ENCODE measurements around the gene GALNT16. TPM values are rescaled to one million over a fixed set of nuclear protein-coding genes. Genes with fewer than 3 reads are reported as not detected.
"Not testable (repeated sequence)": the region's sequence is repeated elsewhere in the genome, so short reads cannot be mapped to it uniquely, and the experiment has no call there.

The GALNT16 gene
- polyA plus RNA-seq, 1 donor, result 24.1 TPM

GRCh38 chr14:69260190-69260860, 367 bp downstream of the GALNT16 start:
- DNase-seq (ENCODE audit: low read depth), result no peak

- DNase-seq (ENCODE audit: low read depth), result no peak
Observed at GRCh38 chr14:69260861-69261564, 1.1 kb downstream of the GALNT16 start.

GRCh38 chr14:69261761-69262331, 1.9 kb downstream of the GALNT16 start:
- no peak for DNase-seq (ENCODE audit: low read depth)

- no peak for DNase-seq (ENCODE audit: low read depth)
Observed at GRCh38 chr14:69262516-69262915, 2.6 kb downstream of the GALNT16 start.

GRCh38 chr14:69263364-69263763, 3.4 kb downstream of the GALNT16 start:
- DNase-seq (ENCODE audit: low read depth), result no peak

GRCh38 chr14:69263771-69264170, 3.8 kb downstream of the GALNT16 start:
- no peak for DNase-seq (ENCODE audit: low read depth)

- no peak for DNase-seq (ENCODE audit: low read depth)
Observed at GRCh38 chr14:69266572-69267345, 6.8 kb downstream of the GALNT16 start.

GRCh38 chr14:69267492-69267891, 7.5 kb downstream of the GALNT16 start:
- DNase-seq (ENCODE audit: low read depth), result no peak

GRCh38 chr14:69268223-69268622, 8.3 kb downstream of the GALNT16 start:
- DNase-seq (ENCODE audit: low read depth), result no peak

- no peak for DNase-seq (ENCODE audit: low read depth)
Observed at GRCh38 chr14:69268763-69269162, 8.8 kb downstream of the GALNT16 start.

GRCh38 chr14:69269381-69269780, 9.4 kb downstream of the GALNT16 start:
- no peak for DNase-seq (ENCODE audit: low read depth)

GRCh38 chr14:69270097-69270496, 10.1 kb downstream of the GALNT16 start:
- no peak for DNase-seq (ENCODE audit: low read depth)

GRCh38 chr14:69270795-69271708, 11.1 kb downstream of the GALNT16 start:
- no peak for DNase-seq (ENCODE audit: low read depth)

- no peak for DNase-seq (ENCODE audit: low read depth)
Observed at GRCh38 chr14:69274321-69274720, 14.4 kb downstream of the GALNT16 start.

GRCh38 chr14:69275331-69275730, 15.4 kb downstream of the GALNT16 start:
- DNase-seq (ENCODE audit: low read depth), result no peak

GRCh38 chr14:69277356-69277755, 17.4 kb downstream of the GALNT16 start:
- DNase-seq (ENCODE audit: low read depth), result not testable (repeated sequence)

- no peak for DNase-seq (ENCODE audit: low read depth)
Observed at GRCh38 chr14:69280746-69281291, 20.9 kb downstream of the GALNT16 start.

GRCh38 chr14:69281450-69282169, 21.7 kb downstream of the GALNT16 start:
- no peak for DNase-seq (ENCODE audit: low read depth)

GRCh38 chr14:69282448-69282847, 22.5 kb downstream of the GALNT16 start:
- no peak for DNase-seq (ENCODE audit: low read depth)

- no peak for DNase-seq (ENCODE audit: low read depth)
Observed at GRCh38 chr14:69284170-69284569, 24.2 kb downstream of the GALNT16 start.
